HG02678 (cell line): ENCODE measurements around the gene GJB1.
"Not testable (repeated sequence)": the region's sequence is repeated elsewhere in the genome, so short reads cannot be mapped to it uniquely, and the experiment has no call there.

Source experiments
- ATAC-seq: cut with Tn5 transposase; IDR thresholded peaks from one replicate; pipeline ENCODE4 v1.9.1; 2021; ENCODE audit warnings: mild to moderate bottlenecking, moderate library complexity; ENCODE audit not compliant: unreplicated experiment

GJB1 gene

GRCh38 chrX:71253253-71254091 is 30.4 kb downstream of the GJB1 start:
- no peak for ATAC-seq

- ATAC-seq = peak; percentile 89
Measured at GRCh38 chrX:71254092-71254963, 31.3 kb downstream of the GJB1 start, which contains the start of gene ZMYM3. TSS of gene ZMYM3 (minus strand) at chrX:71254140. CDS start at chrX:71253255, 885 bp downstream.

- ATAC-seq = no peak
Measured at GRCh38 chrX:71256051-71256450, 33.0 kb downstream of the GJB1 start.

GRCh38 chrX:71256856-71257255 is 33.8 kb downstream of the GJB1 start:
- ATAC-seq = no peak

GRCh38 chrX:71268624-71269023 is 45.6 kb downstream of the GJB1 start:
- ATAC-seq = not testable (repeated sequence)

- no peak for ATAC-seq
Measured at GRCh38 chrX:71269801-71270395, 46.9 kb downstream of the GJB1 start.

- ATAC-seq = not testable (repeated sequence)
Measured at GRCh38 chrX:71272313-71272712, 49.3 kb downstream of the GJB1 start.
